DMS 273 treated with DMSO at 0.1 percent for 48 hours (cell line): ENCODE data around the gene FGF2.
"Not testable (repeated sequence)": the region's sequence is repeated elsewhere in the genome, so short reads cannot be mapped to it uniquely, and the experiment has no call there.

ENCODE experiments used
- DNase-seq: peaks from one replicate; lab custom pipeline; 2025; lab: John Stamatoyannopoulos, UW

Gene FGF2

GRCh38 chr4:122930862-122931261, 104.2 kb downstream of the FGF2 start:
- no peak for DNase-seq

- DNase-seq = no peak
Measured at GRCh38 chr4:122932763-122933162, 106.1 kb downstream of the FGF2 start.

DNA sequence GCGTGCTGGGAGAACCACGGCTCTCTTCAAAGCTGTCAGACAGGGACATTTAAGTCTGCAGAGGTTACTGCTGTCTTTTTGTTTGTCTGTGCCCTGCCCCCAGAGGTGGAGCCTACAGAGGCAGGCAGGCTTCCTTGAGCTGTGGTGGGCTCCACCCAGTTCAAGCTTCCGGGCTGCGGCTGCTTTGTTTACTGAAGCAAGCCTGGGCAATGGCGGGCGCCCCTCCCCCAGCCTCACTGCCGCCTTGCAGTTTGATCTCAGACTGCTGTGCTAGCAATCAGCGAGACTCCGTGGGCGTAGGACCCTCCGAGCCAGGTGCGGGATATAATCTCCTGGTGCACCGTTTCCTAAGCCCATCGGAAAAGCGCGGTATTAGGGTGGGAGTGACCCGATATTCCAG, 118.5 kb downstream of the FGF2 start:
- DNase-seq = not testable (repeated sequence)

- no peak for DNase-seq
Measured at GRCh38 chr4:122946142-122946541, 119.5 kb downstream of the FGF2 start.
